ENCODE results near the gene TLR6. TPM values are rescaled to one million over a fixed set of nuclear protein-coding genes. Genes with fewer than 3 reads are reported as not detected.

Gene TLR6
- total and polyA plus RNA-seq, 2 of the 8 experiments (the other 6 are each of a cell fraction or from before 2014, with no cell fraction given): 0.02 to 0.09 TPM

- Histone ChIP-seq H4K5ac (ENCODE audit: insufficient read length, low read depth, low read length) (no peak overlapping the region), H3K9me3 (ENCODE audit: insufficient read depth in 2 of 2, low read depth in 1 of 2, low read length in 1 of 2) (no peaks in the 10 kb centered on the region), H4K20me1 (replicated peaks in 1 of 2; ENCODE audit: control insufficient read depth in 1 of 2, insufficient read depth in 2 of 2, low read length in 2 of 2) (no peaks in the 10 kb centered on the region), H3K23me2 (ENCODE audit: low read depth, low read length) (no peaks in the 10 kb centered on the region), H3K18ac (ENCODE audit: extremely low read depth, low read length) (no peak overlapping the region), H2AK5ac (ENCODE audit: low read depth, low read length) (no peak overlapping the region), H3K27me3 (replicated peaks in 1 of 4; ENCODE audit: control insufficient read depth in 3 of 4, extremely low read depth in 1 of 4, insufficient read depth in 3 of 4, low read length in 3 of 4) (no peaks in the 10 kb centered on the region), H3K9ac (replicated peaks in 1 of 4; ENCODE audit: extremely low read depth in 1 of 4, low read depth in 3 of 4, low read length in 3 of 4) (no peak overlapping the region), H3K79me2 (ENCODE audit: control insufficient read depth in 1 of 2, insufficient read depth in 2 of 2, low read length in 2 of 2) (no peaks in the 10 kb centered on the region), H3K4ac (replicated peaks; ENCODE audit: insufficient read length, low read depth, low read length) (no peak overlapping the region), H3K14ac (ENCODE audit: insufficient read length) (no peak overlapping the region), H3K4me3 (ENCODE audit: extremely low read depth in 1 of 4, insufficient read depth in 2 of 4, low read depth in 3 of 4, low read length in 4 of 4) (no peak overlapping the region), H3K23ac (ENCODE audit: insufficient read length) (no peak overlapping the region), H3K4me2 (ENCODE audit: insufficient read depth in 1 of 2, low read depth in 2 of 2, low read length in 2 of 2) (no peak overlapping the region), H2AFZ (ENCODE audit: low read length) (no peak overlapping the region), H2BK120ac (replicated peaks; ENCODE audit: low read depth, low read length) (no peak overlapping the region), H3K27ac (ENCODE audit: low read depth, low read length) (no peak overlapping the region), H3K4me1 (replicated peaks in 1 of 4; ENCODE audit: control insufficient read depth in 3 of 4, insufficient read depth in 4 of 4, low read length in 3 of 4) (no peaks in the 10 kb centered on the region), H2BK15ac (ENCODE audit: low read length) (no peak overlapping the region), H3K36me3 (ENCODE audit: control insufficient read depth in 2 of 4, insufficient read depth in 4 of 4, low read length in 3 of 4) (no peaks in the 10 kb centered on the region), H2BK12ac (ENCODE audit: low read depth, low read length) (no peak overlapping the region), H3K79me1 (ENCODE audit: low read depth, low read length) (no peaks in the 10 kb centered on the region), H4K8ac (ENCODE audit: extremely low read depth, insufficient read depth, low read length) (no peak overlapping the region), H2BK5ac (ENCODE audit: low read depth, low read length) (no peak overlapping the region), H2BK20ac (ENCODE audit: low read length) (no peak overlapping the region), H3K56ac (replicated peaks; ENCODE audit: insufficient read length, low read depth, low read length) (no peak overlapping the region), H4K91ac (replicated peaks; ENCODE audit: insufficient read length, low read length) (no peak overlapping the region)
- CTCF ChIA-PET (ENCODE audit: partially characterized antibody): interaction anchor here (0.5 to 1.5 kb wide), 3 partner anchors 16 to 570 kb away, joined by 3 to 4 read pairs (median 4); no protein-coding TSS in a partner anchor
- POLR2A ChIA-PET (ENCODE audit: partially characterized antibody): no interaction called here
- no peak for DNase-seq (ENCODE audit: low read depth in 1 of 2, low spot score in 2 of 2)
- FAIRE-seq: no peak
- 64% methylated on average over 2 of the region's 2 CpGs; no CpG with 5 or more reads in 1 of the 2 experiments for WGBS, 2 experiments (ENCODE audit: extremely low coverage in 1 of 2, insufficient coverage in 1 of 2, insufficient read length in 1 of 2, insufficient replicate concordance in 2 of 2, low coverage in 1 of 2, low lambda C conversion rate in 2 of 2, missing lambda C conversion rate in 1 of 2)
- no peak for TF ChIP-seq SUZ12 (IDR thresholded peaks at IDR 0.05; ENCODE audit: low read length)
- no peak for TF ChIP-seq EGR1 (IDR thresholded peaks at IDR 0.05; ENCODE audit: borderline replicate concordance, low read depth, low read length)
- TF ChIP-seq CEBPB (IDR thresholded peaks at IDR 0.05; ENCODE audit: low read depth, low read length): no peak
- TF ChIP-seq ZNF274 (IDR thresholded peaks at IDR 0.05; ENCODE audit: borderline replicate concordance, extremely low read depth, low read length): no peak
- no peak for TF ChIP-seq TEAD4 (IDR thresholded peaks at IDR 0.05; ENCODE audit: low read depth, low read length)
- TF ChIP-seq SAP30 (IDR thresholded peaks at IDR 0.05; ENCODE audit: insufficient read depth, insufficient replicate concordance, low read length): no peak
- no peak for TF ChIP-seq PHF8 (conservative IDR thresholded peaks at IDR 0.05; ENCODE audit: low read depth, low read length)
- TF ChIP-seq SRF (IDR thresholded peaks at IDR 0.05; ENCODE audit: low read depth, low read length): no peak
- no peak for TF ChIP-seq BCL11A (IDR thresholded peaks at IDR 0.05; ENCODE audit: low read depth in 2 of 2, low read length in 2 of 2)
- TF ChIP-seq, protein P1, sequence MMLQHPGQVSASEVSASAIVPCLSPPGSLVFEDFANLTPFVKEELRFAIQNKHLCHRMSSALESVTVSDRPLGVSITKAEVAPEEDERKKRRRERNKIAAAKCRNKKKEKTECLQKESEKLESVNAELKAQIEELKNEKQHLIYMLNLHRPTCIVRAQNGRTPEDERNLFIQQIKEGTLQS (IDR thresholded peaks at IDR 0.05; ENCODE audit: insufficient read depth, low read depth, low read length): no peak
Measured at GRCh38 chr4:38775326-38775725, 81.3 kb downstream of the TLR6 start.
